Neuronal stem cell (in vitro differentiated cells): Measurements from ENCODE around the gene ARHGEF25.

Experiments
- DNase-seq: peaks from one replicate; pipeline ENCODE4 v3.0.0-alpha.2; 2013; ENCODE audit warnings: low spot score
- H2AFZ ChIP-seq: one replicate; pipeline ENCODE4 v1.6.1; 2013; ENCODE audit warnings: mild to moderate bottlenecking, low read length, inconsistent platforms
- H2AK5ac ChIP-seq: 2 replicates; pipeline ENCODE4 v1.6.1; 2013; ENCODE audit warnings: low read depth, mild to moderate bottlenecking, inconsistent platforms, low read length, moderate library complexity, mixed read lengths
- H2BK120ac ChIP-seq: 2 replicates; pipeline ENCODE4 v1.6.1; 2013; ENCODE audit warnings: low read depth, mild to moderate bottlenecking, inconsistent platforms, low read length, moderate library complexity, mixed read lengths
- H2BK12ac ChIP-seq: one replicate; pipeline ENCODE4 v1.6.1; 2013; ENCODE audit warnings: low read length, inconsistent platforms
- H2BK15ac ChIP-seq: 2 replicates; pipeline ENCODE4 v1.6.1; 2013; ENCODE audit warnings: mild to moderate bottlenecking, low read length, inconsistent platforms, mixed read lengths
- H2BK5ac ChIP-seq: one replicate; pipeline ENCODE4 v1.6.1; 2013; ENCODE audit warnings: inconsistent platforms, mild to moderate bottlenecking, low read length, moderate library complexity
- H3K14ac ChIP-seq: one replicate; pipeline ENCODE4 v1.6.1; 2013; ENCODE audit warnings: low read length, inconsistent platforms
- H3K18ac ChIP-seq: 2 replicates; pipeline ENCODE4 v1.6.1; 2013; ENCODE audit warnings: low read length, inconsistent platforms
- H3K23ac ChIP-seq: 2 replicates; pipeline ENCODE4 v1.6.1; 2013; ENCODE audit warnings: low read depth, mild to moderate bottlenecking, mixed read lengths, low read length, inconsistent platforms; ENCODE audit not compliant: poor library complexity
- H3K27ac ChIP-seq: replicated peaks from 3 replicates; pipeline ENCODE4 v1.5.1; 2013; ENCODE audit warnings: low read length, inconsistent platforms
- H3K27me3 ChIP-seq, 3 experiments: 2 replicates each; pipeline ENCODE4 v1.6.1; 2013; ENCODE audit warnings: low read length in 3 of 3, mild to moderate bottlenecking in 2 of 3, inconsistent platforms in 1 of 3, low read depth in 1 of 3, mixed read lengths in 1 of 3, moderate library complexity in 1 of 3; ENCODE audit not compliant: control insufficient read depth in 3 of 3, insufficient read depth in 3 of 3
- H3K36me3 ChIP-seq, 2 donors: replicated peaks in 1 of 2; 2 replicates each; pipeline ENCODE4 v1.6.1; 2013; ENCODE audit warnings: low read length in 2 of 2; ENCODE audit not compliant: control insufficient read depth in 2 of 2, insufficient read depth in 2 of 2
- H3K4ac ChIP-seq: 2 replicates; pipeline ENCODE4 v1.6.1; 2013; ENCODE audit warnings: inconsistent platforms, mild to moderate bottlenecking, low read length, moderate library complexity
- H3K4me1 ChIP-seq, 2 donors: 1 replicate in 1 of 2; 2 replicates in 1 of 2; pipeline ENCODE4 v1.6.1; 2013; ENCODE audit warnings: low read length in 2 of 2, low read depth in 1 of 2; ENCODE audit not compliant: control insufficient read depth in 2 of 2, insufficient read depth in 1 of 2
- H3K4me2 ChIP-seq: one replicate; pipeline ENCODE4 v1.6.1; 2013; ENCODE audit warnings: mild to moderate bottlenecking, low read length, inconsistent platforms; ENCODE audit not compliant: insufficient read depth, poor library complexity, severe bottlenecking
- H3K4me3 ChIP-seq, 2 donors: 2 replicates each; pipeline ENCODE4 v1.5.1; 2013; ENCODE audit warnings: low read length in 2 of 2, mild to moderate bottlenecking in 2 of 2, inconsistent platforms in 1 of 2, moderate library complexity in 1 of 2
- H3K79me1 ChIP-seq: one replicate; pipeline ENCODE4 v1.6.1; 2013; ENCODE audit warnings: low read depth, mild to moderate bottlenecking, inconsistent platforms, low read length, moderate library complexity
- H3K9ac ChIP-seq: one replicate; pipeline ENCODE4 v1.6.1; 2013; ENCODE audit warnings: mild to moderate bottlenecking, low read depth, low read length, inconsistent platforms; ENCODE audit not compliant: poor library complexity
- H3K9me3 ChIP-seq, 2 donors: replicated peaks in 1 of 2; 2 replicates each; pipeline versions ENCODE3 to v1.6.1; 2013; ENCODE audit warnings: low read length in 2 of 2, mild to moderate bottlenecking in 2 of 2, inconsistent platforms in 1 of 2, low read depth in 1 of 2, mixed read lengths in 1 of 2, moderate library complexity in 1 of 2; ENCODE audit not compliant: control insufficient read depth in 2 of 2, insufficient read depth in 1 of 2
- H4K8ac ChIP-seq: one replicate; pipeline ENCODE4 v1.6.1; 2013; ENCODE audit warnings: low read depth, mild to moderate bottlenecking, inconsistent platforms, low read length, moderate library complexity
- H4K91ac ChIP-seq: one replicate; pipeline ENCODE4 v1.6.1; 2013; ENCODE audit warnings: low read length, low read depth, mild to moderate bottlenecking, inconsistent platforms; ENCODE audit not compliant: poor library complexity
- WGBS, 2 donors: extraction: QIAGEN DNeasy Blood & Tissue Kit; methylation state at CpG; one replicate each; pipeline ENCODE4 v1.1.7; 2013; ENCODE audit warnings: missing lambda C conversion rate in 2 of 2, mixed read lengths in 1 of 2; ENCODE audit not compliant: insufficient read length in 2 of 2, insufficient replicate concordance in 1 of 2; ENCODE audit errors: extremely low coverage in 2 of 2; 5-methylcytosine and 5-hydroxymethylcytosine counted together

ARHGEF25 gene

DNA sequence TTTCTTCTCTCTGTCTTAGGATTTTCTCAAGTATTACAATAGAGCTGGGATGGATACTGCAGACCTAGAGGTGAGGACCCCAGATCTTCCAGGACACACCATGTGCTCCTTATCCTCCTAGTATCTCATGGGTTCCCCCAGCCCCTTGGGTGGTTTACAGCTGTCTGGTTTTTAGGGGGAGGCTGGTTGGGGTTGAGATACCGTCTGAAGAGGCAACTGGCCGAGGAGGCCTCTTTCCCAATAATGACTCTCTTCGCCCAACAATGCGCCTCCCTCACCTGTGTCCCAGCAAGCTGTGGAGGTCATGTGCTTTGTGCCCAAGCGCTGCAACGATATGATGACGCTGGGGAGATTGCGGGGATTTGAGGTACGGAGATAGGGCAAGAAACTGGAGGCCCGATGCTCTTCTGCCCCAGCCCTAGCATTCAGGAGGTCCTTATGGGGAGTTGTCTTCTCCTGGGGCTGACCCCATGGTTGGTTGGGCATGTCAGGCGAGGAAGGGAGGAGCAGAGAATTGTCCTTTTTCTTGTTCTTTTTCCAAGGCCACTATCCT lies 3.8 kb downstream of the ARHGEF25 start:
- Histone ChIP-seq H2BK12ac (no peak overlapping the region), H4K8ac (no peak overlapping the region), H2BK5ac (no peak overlapping the region), H3K4me2 (no peak overlapping the region), H3K9ac (no peak overlapping the region), H3K18ac (no peak overlapping the region), H3K36me3 (peaks cover 13 to 54% of the 10 kb centered on the region in 2 donors), H3K23ac (no peak overlapping the region), H3K14ac (no peak overlapping the region), H2BK15ac (no peak overlapping the region), H4K91ac (no peak overlapping the region), H3K27me3 (peaks cover 0 to 30% (median 9%) of the 10 kb centered on the region in 3 experiments), H3K4me1 (peaks cover 6 to 9% of the 10 kb centered on the region in 2 donors), H3K9me3 (no peaks in the 10 kb centered on the region), H2BK120ac (no peak overlapping the region), H3K4ac (no peak overlapping the region), H3K27ac (no peak overlapping the region), H2AFZ (no peak overlapping the region), H3K4me3 (no peak overlapping the region), H3K79me1 (no peaks in the 10 kb centered on the region), H2AK5ac (no peak overlapping the region)
- no peak for DNase-seq
- WGBS, 2 donors, result no CpG with 5 or more reads among the region's 11 CpGs

- no peak overlapping the region for H2BK120ac ChIP-seq
- H4K8ac ChIP-seq, result no peak overlapping the region
- no peak overlapping the region for H3K4me3 ChIP-seq
- H2BK5ac ChIP-seq, result peak overlapping the region; percentile 30
- no peak overlapping the region for H3K23ac ChIP-seq
- no peak for DNase-seq
- no peak overlapping the region for H3K14ac ChIP-seq
- peaks cover 13 to 54% of the 10 kb centered on the region in 2 donors for H3K36me3 ChIP-seq
- H2AK5ac ChIP-seq, result no peak overlapping the region
- no peak overlapping the region for H2AFZ ChIP-seq
- H3K4ac ChIP-seq, result no peak overlapping the region
- H3K4me2 ChIP-seq, result no peak overlapping the region
- no peak overlapping the region for H2BK12ac ChIP-seq
- H2BK15ac ChIP-seq, result no peak overlapping the region
- no peak overlapping the region for H4K91ac ChIP-seq
- peaks cover 4 to 6% of the 10 kb centered on the region in 2 donors for H3K4me1 ChIP-seq
- H3K9me3 ChIP-seq, result no peaks in the 10 kb centered on the region
- H3K79me1 ChIP-seq, result no peaks in the 10 kb centered on the region
- no CpG with 5 or more reads among the region's 5 CpGs for WGBS, 2 donors
- no peak overlapping the region for H3K18ac ChIP-seq
- peaks cover 0 to 33% (median 15%) of the 10 kb centered on the region in 3 experiments for H3K27me3 ChIP-seq
- no peak overlapping the region for H3K27ac ChIP-seq
- H3K9ac ChIP-seq, result no peak overlapping the region
These were observed 4.4 kb downstream of the ARHGEF25 start for GRCh38 chr12:57615637-57616036.

- H3K4me1 ChIP-seq, result peaks cover 3 to 9% of the 10 kb centered on the region in 2 donors
- H4K91ac ChIP-seq, result no peak overlapping the region
- H3K79me1 ChIP-seq, result no peaks in the 10 kb centered on the region
- no peak for DNase-seq
- H3K23ac ChIP-seq, result no peak overlapping the region
- no peak overlapping the region for H3K14ac ChIP-seq
- H3K27me3 ChIP-seq, result peaks cover 0 to 42% (median 24%) of the 10 kb centered on the region in 3 experiments
- no peaks in the 10 kb centered on the region for H3K9me3 ChIP-seq
- H3K27ac ChIP-seq, result no peak overlapping the region
- no peak overlapping the region for H3K4me2 ChIP-seq
- H2BK12ac ChIP-seq, result no peak overlapping the region
- no peak overlapping the region for H3K4me3 ChIP-seq
- no peak overlapping the region for H3K9ac ChIP-seq
- H3K36me3 ChIP-seq, result peaks cover 13 to 54% of the 10 kb centered on the region in 2 donors
- no peak overlapping the region for H2BK5ac ChIP-seq
- no peak overlapping the region for H3K4ac ChIP-seq
- H2BK120ac ChIP-seq, result no peak overlapping the region
- no peak overlapping the region for H2BK15ac ChIP-seq
- no peak overlapping the region for H2AK5ac ChIP-seq
- no peak overlapping the region for H4K8ac ChIP-seq
- H3K18ac ChIP-seq, result no peak overlapping the region
- H2AFZ ChIP-seq, result no peak overlapping the region
- WGBS, 2 donors, result no CpG with 5 or more reads among the region's 3 CpGs
These were observed 5.3 kb downstream of the ARHGEF25 start for GRCh38 chr12:57616383-57617101.

DNA sequence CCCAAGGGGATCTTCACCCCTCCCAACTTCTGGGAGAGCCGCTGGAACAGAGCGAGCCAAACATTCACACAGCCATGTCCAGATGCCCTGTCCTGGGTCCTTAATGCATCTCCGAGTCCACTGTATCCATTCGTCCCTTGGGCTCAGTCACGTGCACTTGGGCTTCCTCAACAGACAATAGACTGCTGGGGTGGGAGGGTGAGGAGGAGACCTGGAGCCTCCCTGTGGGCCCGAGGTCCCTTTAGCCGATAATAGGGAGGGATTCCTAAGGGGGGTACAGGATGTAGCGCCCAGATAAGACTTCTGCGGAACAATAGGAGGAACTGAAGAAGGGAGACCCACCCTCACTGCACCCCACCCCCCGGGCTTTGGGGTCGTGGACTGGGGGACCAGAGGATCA lies 6.7 kb downstream of the ARHGEF25 start:
- Histone ChIP-seq H3K27me3 (peaks cover 0 to 56% (median 30%) of the 10 kb centered on the region in 3 experiments), H3K9me3 (no peaks in the 10 kb centered on the region), H3K18ac (no peak overlapping the region), H2BK15ac (no peak overlapping the region), H3K4ac (no peak overlapping the region), H2BK5ac (no peak overlapping the region), H3K9ac (no peak overlapping the region), H3K79me1 (no peaks in the 10 kb centered on the region), H4K91ac (no peak overlapping the region), H2AFZ (no peak overlapping the region), H3K27ac (no peak overlapping the region), H3K4me3 (no peak overlapping the region), H3K4me1 (peaks cover 1 to 8% of the 10 kb centered on the region in 2 donors), H3K23ac (no peak overlapping the region), H3K4me2 (no peak overlapping the region), H2BK120ac (no peak overlapping the region), H2AK5ac (no peak overlapping the region), H4K8ac (no peak overlapping the region), H3K36me3 (peaks cover 13 to 52% of the 10 kb centered on the region in 2 donors), H2BK12ac (no peak overlapping the region), H3K14ac (no peak overlapping the region)
- no CpG with 5 or more reads among the region's 11 CpGs for WGBS, 2 donors
- no peak for DNase-seq
